GM18526 (cell line): Measurements from ENCODE around the gene PYGO1.

Source experiments
- POLR2A ChIP-seq: IDR thresholded peaks from 3 replicates; pipeline ENCODE4 v1.6.1; 2011; ENCODE audit not compliant: insufficient read length; ENCODE audit errors: extremely low read depth

Gene PYGO1

GRCh38 chr15:55587321-55588069 lies 650 bp downstream of the PYGO1 start:
- TF ChIP-seq POLR2A: no peak

GRCh38 chr15:55586808-55587207 lies 1.3 kb downstream of the PYGO1 start:
- no peak for TF ChIP-seq POLR2A

GRCh38 chr15:55576943-55577342 lies 11.2 kb downstream of the PYGO1 start:
- no peak for TF ChIP-seq POLR2A

GRCh38 chr15:55574096-55574495 lies 14.0 kb downstream of the PYGO1 start:
- no peak for TF ChIP-seq POLR2A

- TF ChIP-seq POLR2A: no peak
Observed at GRCh38 chr15:55573224-55573623, 14.9 kb downstream of the PYGO1 start.

- no peak for TF ChIP-seq POLR2A
Observed at GRCh38 chr15:55564347-55565145, 23.6 kb downstream of the PYGO1 start.

GRCh38 chr15:55562601-55563000 lies 25.5 kb downstream of the PYGO1 start:
- no peak for TF ChIP-seq POLR2A

GRCh38 chr15:55555089-55555488 lies 33.1 kb downstream of the PYGO1 start:
- TF ChIP-seq POLR2A: no peak

GRCh38 chr15:55552926-55553325 lies 35.2 kb downstream of the PYGO1 start:
- TF ChIP-seq POLR2A: no peak

GRCh38 chr15:55552451-55552850 lies 35.7 kb downstream of the PYGO1 start:
- no peak for TF ChIP-seq POLR2A

GRCh38 chr15:55549305-55549704 lies 38.8 kb downstream of the PYGO1 start:
- TF ChIP-seq POLR2A: no peak

- no peak for TF ChIP-seq POLR2A
Observed at GRCh38 chr15:55546718-55547117, 41.4 kb downstream of the PYGO1 start.

- TF ChIP-seq POLR2A: no peak
Observed at GRCh38 chr15:55535436-55535835, 52.7 kb downstream of the PYGO1 start.

- TF ChIP-seq POLR2A: no peak
Observed at GRCh38 chr15:55532944-55533343, 55.2 kb downstream of the PYGO1 start.

GRCh38 chr15:55530861-55531313 lies 57.3 kb downstream of the PYGO1 start:
- no peak for TF ChIP-seq POLR2A

GRCh38 chr15:55528812-55529211 lies 59.3 kb downstream of the PYGO1 start:
- TF ChIP-seq POLR2A: no peak
